OCI-LY1 (cell line): ENCODE results near the gene HAUS3.

Source experiments
- H2AFZ ChIP-seq: fragments of 200-600 bp; sonication (generic), shearing (Covaris generic); 2 replicates; pipeline ENCODE4 v1.6.0; 2014; ENCODE audit warnings: antibody characterized with exemption, mild to moderate bottlenecking, low read length
- H3F3A ChIP-seq: fragments of 200-600 bp; sonication (generic), shearing (Covaris generic); 2 replicates; pipeline ENCODE4 v1.6.0; 2014; ENCODE audit warnings: mild to moderate bottlenecking, antibody characterized with exemption, low read length, moderate library complexity; ENCODE audit not compliant: insufficient read depth
- H3K27ac ChIP-seq: fragments of 200-600 bp; sonication (generic); 2 replicates; pipeline ENCODE4 v1.5.1; 2014; ENCODE audit warnings: low read length, mixed run types, mild to moderate bottlenecking, low read depth; ENCODE audit not compliant: poor library complexity, severe bottlenecking
- H3K27me3 ChIP-seq: fragments of 200-600 bp; sonication (generic); 2 replicates; pipeline ENCODE4 v1.6.0; 2014; ENCODE audit warnings: antibody characterized with exemption, mild to moderate bottlenecking, low read length, moderate library complexity; ENCODE audit not compliant: insufficient read depth
- H3K36me3 ChIP-seq: fragments of 200-600 bp; sonication (generic); 2 replicates; pipeline ENCODE4 v1.6.1; 2014; ENCODE audit warnings: mild to moderate bottlenecking, antibody characterized with exemption, low read length, moderate library complexity, mixed read lengths; ENCODE audit not compliant: insufficient read depth
- H3K4me1 ChIP-seq: fragments of 200-600 bp; sonication (generic); 2 replicates; pipeline ENCODE4 v1.5.1; 2014; ENCODE audit warnings: mild to moderate bottlenecking, low read length, moderate library complexity; ENCODE audit not compliant: insufficient read depth, severe bottlenecking
- H3K4me2 ChIP-seq: fragments of 200-600 bp; sonication (generic), shearing (Covaris generic); 2 replicates; pipeline ENCODE4 v1.6.1; 2014; ENCODE audit warnings: low read length
- H3K4me3 ChIP-seq: fragments of 200-600 bp; sonication (generic); 2 replicates; pipeline ENCODE4 v1.5.1; 2014; ENCODE audit warnings: low read length, low read depth, mild to moderate bottlenecking, mixed read lengths; ENCODE audit not compliant: poor library complexity, severe bottlenecking
- H3K79me2 ChIP-seq: fragments of 200-600 bp; shearing (Covaris generic); 2 replicates; pipeline ENCODE4 v1.6.1; 2016; ENCODE audit warnings: mixed run types, low read length, mixed read lengths; ENCODE audit not compliant: insufficient read depth
- H3K9ac ChIP-seq: fragments of 200-600 bp; sonication (generic), shearing (Covaris generic); 2 replicates; pipeline ENCODE4 v1.6.1; 2014; ENCODE audit warnings: mild to moderate bottlenecking, low read length, mixed read lengths
- H3K9me2 ChIP-seq: fragments of 200-600 bp; sonication (generic), shearing (Covaris generic); 2 replicates; pipeline ENCODE4 v1.6.1; 2014; ENCODE audit warnings: low read depth, mild to moderate bottlenecking, low read length, mixed read lengths
- H3K9me3 ChIP-seq: fragments of 200-600 bp; shearing (Covaris generic); 2 replicates; pipeline ENCODE4 v1.6.1; 2014; ENCODE audit warnings: low read length, mixed read lengths
- H4K20me1 ChIP-seq: fragments of 200-600 bp; sonication (generic), shearing (Covaris generic); 2 replicates; pipeline ENCODE4 v1.6.0; 2016; ENCODE audit warnings: mild to moderate bottlenecking, low read length; ENCODE audit not compliant: insufficient read depth
- CTCF ChIP-seq: fragments of 200-600 bp; sonication (generic), shearing (Covaris generic); IDR thresholded peaks from 2 replicates; pipeline ENCODE4 v1.5.1; 2017; ENCODE audit warnings: mild to moderate bottlenecking, antibody characterized with exemption, low read length, moderate library complexity, mixed read lengths
- EZH2 ChIP-seq: fragments of 200-600 bp; sonication (generic), shearing (Covaris generic); IDR thresholded peaks from 2 replicates; pipeline ENCODE4 v1.8.0; 2017; ENCODE audit warnings: borderline replicate concordance, mixed run types, mild to moderate bottlenecking, antibody characterized with exemption, low read length, moderate library complexity, mixed read lengths

HAUS3 gene

DNA sequence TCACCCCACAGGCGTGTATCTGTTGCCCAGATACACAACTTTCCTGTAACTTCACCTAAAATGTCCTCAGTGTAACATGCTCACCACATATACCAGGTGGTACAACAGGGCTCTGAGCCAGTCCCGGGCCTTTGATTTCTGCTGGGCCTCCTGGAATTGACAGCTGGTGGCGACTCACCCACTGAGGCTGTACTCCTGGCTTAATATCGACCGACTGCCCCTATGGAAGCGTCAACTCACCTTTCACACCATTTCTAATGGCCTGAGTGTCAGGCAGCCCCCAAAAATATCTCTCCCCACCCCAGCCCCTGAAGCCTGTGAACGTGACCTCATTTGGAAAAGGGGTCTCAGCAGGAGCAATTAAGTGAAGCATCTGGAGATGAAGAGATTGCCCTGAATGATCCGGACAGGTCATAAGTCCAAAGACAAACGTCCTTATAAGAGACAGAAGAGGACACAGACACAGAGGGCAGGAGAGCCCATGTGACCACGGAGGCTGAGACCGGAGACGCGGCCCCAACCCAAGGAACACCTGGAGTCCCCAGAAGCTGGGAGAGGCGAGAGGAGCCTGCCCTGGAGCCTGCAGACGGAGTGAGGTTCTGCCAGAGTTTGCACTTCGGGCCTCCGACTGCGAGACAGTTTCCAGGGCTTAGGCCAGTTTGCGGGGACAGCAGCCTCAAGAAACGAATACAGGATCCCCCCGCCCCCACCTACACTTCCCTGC lies 32.6 kb upstream of the HAUS3 start:
- H2AFZ ChIP-seq = no peak overlapping the region
- H3K79me2 ChIP-seq = no peaks in the 10 kb centered on the region
- no peak overlapping the region for H3K4me3 ChIP-seq
- no peak overlapping the region for H3K27ac ChIP-seq
- no peaks in the 10 kb centered on the region for H3K36me3 ChIP-seq
- H3K27me3 ChIP-seq = no peaks in the 10 kb centered on the region
- H3K9ac ChIP-seq = no peak overlapping the region
- H3K9me3 ChIP-seq = no peaks in the 10 kb centered on the region
- H4K20me1 ChIP-seq = no peaks in the 10 kb centered on the region
- no peaks in the 10 kb centered on the region for H3F3A ChIP-seq
- H3K9me2 ChIP-seq = no peaks in the 10 kb centered on the region
- TF ChIP-seq CTCF (no peak), EZH2 (no peak)
- H3K4me2 ChIP-seq = no peak overlapping the region
- no peaks in the 10 kb centered on the region for H3K4me1 ChIP-seq

DNA sequence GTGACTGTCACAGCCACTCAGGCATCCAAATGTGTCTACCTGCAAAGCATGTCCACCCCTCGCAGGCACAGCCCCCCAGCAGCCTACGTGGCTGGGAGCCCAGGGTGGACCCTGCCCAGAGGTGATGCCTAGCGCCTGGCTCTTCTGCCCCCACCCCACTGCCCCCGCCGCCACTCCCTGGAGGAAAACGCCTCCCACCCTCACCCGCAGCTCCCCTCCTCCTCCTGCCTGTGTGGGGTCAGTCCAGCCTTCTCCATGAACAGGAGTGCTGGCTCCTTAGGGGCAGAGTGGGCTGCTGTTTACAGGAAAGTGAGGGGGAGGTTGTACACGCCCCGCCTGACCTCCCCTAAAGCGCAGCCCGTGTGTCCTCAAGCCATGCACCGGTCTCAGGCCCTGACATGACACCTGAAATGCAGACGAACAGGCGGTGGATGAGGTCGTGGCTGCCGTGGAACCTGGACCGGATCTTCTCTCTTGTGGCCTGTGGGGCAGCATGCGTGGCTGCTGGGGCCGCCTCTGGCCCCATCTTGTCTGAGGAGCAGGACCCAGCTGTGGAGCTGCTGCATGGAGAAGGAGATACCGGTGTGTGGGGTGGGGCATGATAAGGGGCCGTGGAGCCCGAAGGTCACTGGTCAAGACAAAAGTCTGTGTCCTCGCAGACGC lies 31.9 kb upstream of the HAUS3 start:
- no peak overlapping the region for H3K4me2 ChIP-seq
- no peak overlapping the region for H3K9ac ChIP-seq

GRCh38 chr4:2273221-2273620 lies 31.3 kb upstream of the HAUS3 start:
- no peaks in the 10 kb centered on the region for H3K4me1 ChIP-seq
- H3K36me3 ChIP-seq = no peaks in the 10 kb centered on the region
- H3K9me2 ChIP-seq = no peaks in the 10 kb centered on the region
- no peak overlapping the region for H3K9ac ChIP-seq
- H2AFZ ChIP-seq = no peak overlapping the region
- H3K4me2 ChIP-seq = no peak overlapping the region
- no peaks in the 10 kb centered on the region for H3K9me3 ChIP-seq
- TF ChIP-seq EZH2 (no peak), CTCF (no peak)
- no peaks in the 10 kb centered on the region for H4K20me1 ChIP-seq
- H3K79me2 ChIP-seq = no peaks in the 10 kb centered on the region
- H3K4me3 ChIP-seq = no peak overlapping the region
- no peaks in the 10 kb centered on the region for H3F3A ChIP-seq
- no peak overlapping the region for H3K27ac ChIP-seq
- H3K27me3 ChIP-seq = no peaks in the 10 kb centered on the region

More for the DNA sequence above, 31.9 kb upstream of the HAUS3 start:
- no peaks in the 10 kb centered on the region for H3K36me3 ChIP-seq
- no peak overlapping the region for H2AFZ ChIP-seq
- H3F3A ChIP-seq = no peaks in the 10 kb centered on the region
- no peaks in the 10 kb centered on the region for H3K9me2 ChIP-seq
- H3K79me2 ChIP-seq = no peaks in the 10 kb centered on the region
- H3K4me1 ChIP-seq = no peaks in the 10 kb centered on the region
- H4K20me1 ChIP-seq = no peaks in the 10 kb centered on the region
- no peaks in the 10 kb centered on the region for H3K9me3 ChIP-seq
- H3K27me3 ChIP-seq = no peaks in the 10 kb centered on the region
- H3K4me3 ChIP-seq = no peak overlapping the region
- H3K27ac ChIP-seq = no peak overlapping the region
- TF ChIP-seq EZH2 (no peak), CTCF (no peak)
